ENCODE results near the gene TMEM204. TPM values are rescaled to one million over a fixed set of nuclear protein-coding genes. Genes with fewer than 3 reads are reported as not detected.

TMEM204 gene
- total and polyA plus RNA-seq, 8 donors, result 2.7 to 45.8 (median 17.5) TPM

DNA sequence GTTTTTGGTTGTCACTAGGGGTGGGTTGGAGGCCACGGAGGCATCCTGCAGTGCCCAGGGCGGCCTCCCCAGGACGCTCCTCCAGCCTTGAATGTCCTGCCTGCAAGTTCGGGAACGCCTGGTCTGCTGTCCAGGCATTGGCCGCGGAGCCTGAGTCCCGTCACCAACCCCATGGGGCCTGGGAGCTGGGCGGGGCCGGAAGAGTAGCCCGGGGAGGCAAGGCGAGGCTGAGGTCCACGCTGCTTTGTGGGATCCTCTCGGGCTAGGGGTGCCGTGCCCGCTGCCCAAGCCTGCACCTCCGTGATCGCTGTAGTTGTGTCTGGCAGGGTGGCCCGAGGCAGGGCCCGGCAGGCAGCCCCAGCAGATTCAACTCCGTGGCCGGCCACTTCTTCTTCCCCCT lies 27.6 kb upstream of the TMEM204 start:
- Histone ChIP-seq H3K9me3 (no peaks in the 10 kb centered on the region), H3K27me3 (no peaks in the 10 kb centered on the region), H3K4me3 (no peak overlapping the region), H3K4me1 (peaks cover 0 to 7% (median 2%) of the 10 kb centered on the region in 4 donors), H3K36me3 (peaks cover 27 to 91% (median 87%) of the 10 kb centered on the region in 4 donors), H3K27ac (no peak overlapping the region)
- DNase-seq, result no peak
- TF ChIP-seq EP300 (IDR thresholded peaks at IDR 0.05) (no peak), POLR2A (IDR thresholded peaks at IDR 0.05) (no peak), CTCF (IDR thresholded peaks at IDR 0.05) (no peak), POLR2AphosphoS5 (IDR thresholded peaks at IDR 0.05) (no peak)
- WGBS, 5 donors, result 92 to 96% (median 94%) methylated on average over 7 to 22 of the region's 22 CpGs
- intact Hi-C loops (cut with DNase I; ENCODE audit: low total_unique reads), result no loop called here

GRCh38 chr16:1506494-1507213 lies 26.8 kb upstream of the TMEM204 start:
- peaks cover 20 to 90% (median 86%) of the 10 kb centered on the region in 4 donors for H3K36me3 ChIP-seq
- WGBS, 5 donors, result 88 to 94% (median 90%) methylated on average over 11 to 37 of the region's 37 CpGs
- H3K27ac ChIP-seq, result no peak overlapping the region
- H3K27me3 ChIP-seq, result no peaks in the 10 kb centered on the region
- H3K4me1 ChIP-seq, result peaks cover 0 to 7% (median 2%) of the 10 kb centered on the region in 4 donors
- no peak overlapping the region for H3K4me3 ChIP-seq
- no peak for TF ChIP-seq POLR2A (IDR thresholded peaks at IDR 0.05)
- TF ChIP-seq EP300 (IDR thresholded peaks at IDR 0.05), result no peak
- no peak for TF ChIP-seq POLR2AphosphoS5 (IDR thresholded peaks at IDR 0.05)
- TF ChIP-seq CTCF (IDR thresholded peaks at IDR 0.05), result no peak
- no peaks in the 10 kb centered on the region for H3K9me3 ChIP-seq
- DNase-seq, result no peak
- intact Hi-C loops (cut with DNase I; ENCODE audit: low total_unique reads), result no loop called here

GRCh38 chr16:1508494-1509187 lies 24.8 kb upstream of the TMEM204 start:
- no peak for DNase-seq

More at GRCh38 chr16:1508494-1509187, 24.8 kb upstream of the TMEM204 start:
- no peaks in the 10 kb centered on the region for H3K27me3 ChIP-seq
- peaks cover 0 to 77% (median 68%) of the 10 kb centered on the region in 4 donors for H3K36me3 ChIP-seq
- WGBS, 5 donors, result 75 to 93% (median 79%) methylated on average over 10 to 24 of the region's 24 CpGs
- H3K4me3 ChIP-seq, result no peak overlapping the region
- H3K4me1 ChIP-seq, result peaks cover 0 to 7% (median 2%) of the 10 kb centered on the region in 4 donors
- H3K9me3 ChIP-seq, result no peaks in the 10 kb centered on the region
- peak overlapping the region in 2 of 5 donors; percentile 50 to 64 for H3K27ac ChIP-seq
- TF ChIP-seq CTCF (IDR thresholded peaks at IDR 0.05) (no peak), POLR2A (IDR thresholded peaks at IDR 0.05) (no peak), EP300 (IDR thresholded peaks at IDR 0.05) (no peak), POLR2AphosphoS5 (IDR thresholded peaks at IDR 0.05) (no peak)
- intact Hi-C loops (cut with DNase I; ENCODE audit: low total_unique reads), result no loop called here
